K562 (cell line): ENCODE results near the gene SHB. TPM values are rescaled to one million over a fixed set of nuclear protein-coding genes. Genes with fewer than 3 reads are reported as not detected.
A peak's percentile ranks its signal among the peaks of the same experiment; 100 is the strongest.

ENCODE experiments used
- BDP1 ChIP-seq: IDR thresholded peaks from 3 replicates; pipeline ENCODE4 v1.6.1; 2011; ENCODE audit not compliant: insufficient read length, insufficient read depth
- FOS ChIP-seq: IDR thresholded peaks from 3 replicates; pipeline ENCODE4 v1.6.1; 2011; ENCODE audit not compliant: insufficient read length; ENCODE audit errors: extremely low read depth
- KLF16 ChIP-seq: IDR thresholded peaks from 2 replicates; pipeline ENCODE4 v1.6.1; 2016; ENCODE audit warnings: antibody characterized with exemption
- MAFG ChIP-seq: fragments of 450-650 bp; conservative IDR thresholded peaks from 2 replicates; pipeline ENCODE4 v1.6.1; 2016; ENCODE audit warnings: missing genetic modification characterization, missing compliant biosample characterization
- MTA1 ChIP-seq: fragments of 450-650 bp; IDR thresholded peaks from 2 replicates; pipeline ENCODE4 v1.6.1; 2017; ENCODE audit warnings: borderline replicate concordance
- SREBF1 ChIP-seq: fragments of 150-350 bp; IDR thresholded peaks from 2 replicates; pipeline ENCODE4 v1.6.1; 2014; ENCODE audit warnings: antibody characterized with exemption, low read depth, low read length, borderline replicate concordance
- TEAD2 ChIP-seq: fragments of 450-650 bp; IDR thresholded peaks from 2 replicates; pipeline ENCODE4 v1.6.1; 2016; ENCODE audit warnings: missing genetic modification characterization, control low read depth, missing compliant biosample characterization
- ZBTB12 ChIP-seq: fragments of 250-450 bp; sonication (Bioruptor Pico); IDR thresholded peaks from 2 replicates; pipeline ENCODE4 v1.4.0; 2020
- ZNF212 ChIP-seq: fragments of 450-650 bp; formaldehyde crosslinking; IDR thresholded peaks from 2 replicates; pipeline ENCODE4 v1.4.0; 2020; ENCODE audit warnings: mild to moderate bottlenecking
- ZNF318 ChIP-seq, 2 experiments: fragments of 450-650 bp; IDR thresholded peaks; 2 replicates each; pipeline ENCODE4 v1.6.1; 2016; ENCODE audit warnings: mild to moderate bottlenecking in 2 of 2, borderline replicate concordance in 1 of 2, low read depth in 1 of 2, moderate library complexity in 1 of 2
- ZNF77 ChIP-seq: fragments of 250-450 bp; sonication (Bioruptor Pico); IDR thresholded peaks from 2 replicates; pipeline ENCODE4 v1.5.0; 2020
- polyA plus RNA-seq, 8 experiments: library from polyadenylated mRNA; depleted of rRNA in 4 of 8; stranded (reverse) in 5 of 8; unstranded in 3 of 8; fragments of >200 nt; fragmentation: Nextera tagmentation in 2 of 8; fragmentation: Illumina TruSeq in 1 of 8; extraction: Ambion mirVana in 2 of 8; extraction: Trizol in 1 of 8; gene quantifications; 2 replicates each; pipeline versions ENCODE4 v1.2.1 to v1.2.3, GENCODE V29; 2011 to 2014; ENCODE audit warnings: inconsistent platforms in 1 of 8, missing spikeins in 1 of 8
- total RNA-seq, 7 experiments: library from RNA; depleted of rRNA in 6 of 7; stranded (reverse); fragments of >200 nt in 6 of 7; fragmentation: Illumina TruSeq in 2 of 7; extraction: Trizol in 2 of 7; gene quantifications; 2 replicates each; pipeline versions ENCODE4 v1.2.1 to v1.2.3, GENCODE V29; 2011 to 2021; ENCODE audit warnings: low replicate concordance in 1 of 7
- TF ChIP-seq, protein P1 (sequence below): fragments of 450-650 bp; IDR thresholded peaks from 2 replicates; pipeline ENCODE4 v1.6.1; 2016; ENCODE audit warnings: borderline replicate concordance
- TF ChIP-seq, protein P2 (sequence below): fragments of 450-650 bp; formaldehyde crosslinking; IDR thresholded peaks from 2 replicates; pipeline ENCODE4 v1.4.0; 2020; ENCODE audit warnings: mild to moderate bottlenecking, moderate library complexity
- TF ChIP-seq, protein P3 (sequence below): fragments of 250-450 bp; sonication (Bioruptor Pico); IDR thresholded peaks from 2 replicates; pipeline ENCODE4 v1.5.0; 2022; ENCODE audit warnings: mild to moderate bottlenecking

The SHB gene
- total and polyA plus RNA-seq, 9 of the 15 experiments (the other 6 are each of a cell fraction or from before 2014, with no cell fraction given): 0.78 to 16.0 (median 5.3) TPM

DNA sequence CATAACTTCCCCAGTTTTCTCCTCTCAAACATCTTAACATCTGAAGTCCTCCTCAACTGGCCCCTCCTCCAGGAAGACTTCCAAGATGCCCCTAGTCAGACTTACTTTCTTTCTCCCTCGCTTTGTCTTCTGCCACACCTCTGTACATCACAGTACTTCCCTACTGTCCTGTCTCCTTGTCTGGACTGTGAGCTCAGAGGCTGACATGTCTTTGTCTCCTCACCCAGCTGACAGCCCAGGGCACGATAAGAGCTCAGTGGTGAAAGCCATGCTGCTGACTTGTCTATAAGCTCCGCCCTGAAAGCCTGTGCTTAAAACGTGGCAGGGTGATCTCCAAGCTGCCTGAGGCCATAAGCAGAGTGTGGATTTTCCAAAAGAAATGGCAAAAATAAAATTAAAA is 132.1 kb downstream of the SHB start (continued):
- peak in 1 of 2 experiments; percentile 90; a peak in 2 of 4 replicates for TF ChIP-seq ZNF318 (IDR thresholded peaks at IDR 0.05; ENCODE audit: borderline replicate concordance in 1 of 2, low read depth in 1 of 2)
- no peak for TF ChIP-seq MAFG (tag)
- no peak for TF ChIP-seq TEAD2
- TF ChIP-seq, protein P1, sequence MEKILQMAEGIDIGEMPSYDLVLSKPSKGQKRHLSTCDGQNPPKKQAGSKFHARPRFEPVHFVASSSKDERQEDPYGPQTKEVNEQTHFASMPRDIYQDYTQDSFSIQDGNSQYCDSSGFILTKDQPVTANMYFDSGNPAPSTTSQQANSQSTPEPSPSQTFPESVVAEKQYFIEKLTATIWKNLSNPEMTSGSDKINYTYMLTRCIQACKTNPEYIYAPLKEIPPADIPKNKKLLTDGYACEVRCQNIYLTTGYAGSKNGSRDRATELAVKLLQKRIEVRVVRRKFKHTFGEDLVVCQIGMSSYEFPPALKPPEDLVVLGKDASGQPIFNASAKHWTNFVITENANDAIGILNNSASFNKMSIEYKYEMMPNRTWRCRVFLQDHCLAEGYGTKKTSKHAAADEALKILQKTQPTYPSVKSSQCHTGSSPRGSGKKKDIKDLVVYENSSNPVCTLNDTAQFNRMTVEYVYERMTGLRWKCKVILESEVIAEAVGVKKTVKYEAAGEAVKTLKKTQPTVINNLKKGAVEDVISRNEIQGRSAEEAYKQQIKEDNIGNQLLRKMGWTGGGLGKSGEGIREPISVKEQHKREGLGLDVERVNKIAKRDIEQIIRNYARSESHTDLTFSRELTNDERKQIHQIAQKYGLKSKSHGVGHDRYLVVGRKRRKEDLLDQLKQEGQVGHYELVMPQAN: peak; percentile 93
- TF ChIP-seq, protein P2, sequence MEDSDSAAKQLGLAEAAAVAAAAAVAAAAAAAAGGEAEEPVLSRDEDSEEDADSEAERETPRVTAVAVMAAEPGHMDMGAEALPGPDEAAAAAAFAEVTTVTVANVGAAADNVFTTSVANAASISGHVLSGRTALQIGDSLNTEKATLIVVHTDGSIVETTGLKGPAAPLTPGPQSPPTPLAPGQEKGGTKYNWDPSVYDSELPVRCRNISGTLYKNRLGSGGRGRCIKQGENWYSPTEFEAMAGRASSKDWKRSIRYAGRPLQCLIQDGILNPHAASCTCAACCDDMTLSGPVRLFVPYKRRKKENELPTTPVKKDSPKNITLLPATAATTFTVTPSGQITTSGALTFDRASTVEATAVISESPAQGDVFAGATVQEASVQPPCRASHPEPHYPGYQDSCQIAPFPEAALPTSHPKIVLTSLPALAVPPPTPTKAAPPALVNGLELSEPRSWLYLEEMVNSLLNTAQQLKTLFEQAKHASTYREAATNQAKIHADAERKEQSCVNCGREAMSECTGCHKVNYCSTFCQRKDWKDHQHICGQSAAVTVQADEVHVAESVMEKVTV (CRISPR knock-in tag): no peak
- TF ChIP-seq ZBTB12 (CRISPR knock-in tag): no peak
- TF ChIP-seq ZNF77 (CRISPR knock-in tag): no peak
- TF ChIP-seq SREBF1: no peak
- no peak for TF ChIP-seq BDP1
- no peak for TF ChIP-seq ZNF212 (CRISPR knock-in tag)
- TF ChIP-seq, protein P3, sequence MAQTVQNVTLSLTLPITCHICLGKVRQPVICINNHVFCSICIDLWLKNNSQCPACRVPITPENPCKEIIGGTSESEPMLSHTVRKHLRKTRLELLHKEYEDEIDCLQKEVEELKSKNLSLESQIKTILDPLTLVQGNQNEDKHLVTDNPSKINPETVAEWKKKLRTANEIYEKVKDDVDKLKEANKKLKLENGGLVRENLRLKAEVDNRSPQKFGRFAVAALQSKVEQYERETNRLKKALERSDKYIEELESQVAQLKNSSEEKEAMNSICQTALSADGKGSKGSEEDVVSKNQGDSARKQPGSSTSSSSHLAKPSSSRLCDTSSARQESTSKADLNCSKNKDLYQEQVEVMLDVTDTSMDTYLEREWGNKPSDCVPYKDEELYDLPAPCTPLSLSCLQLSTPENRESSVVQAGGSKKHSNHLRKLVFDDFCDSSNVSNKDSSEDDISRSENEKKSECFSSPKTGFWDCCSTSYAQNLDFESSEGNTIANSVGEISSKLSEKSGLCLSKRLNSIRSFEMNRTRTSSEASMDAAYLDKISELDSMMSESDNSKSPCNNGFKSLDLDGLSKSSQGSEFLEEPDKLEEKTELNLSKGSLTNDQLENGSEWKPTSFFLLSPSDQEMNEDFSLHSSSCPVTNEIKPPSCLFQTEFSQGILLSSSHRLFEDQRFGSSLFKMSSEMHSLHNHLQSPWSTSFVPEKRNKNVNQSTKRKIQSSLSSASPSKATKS: no peak
- TF ChIP-seq MTA1: no peak
- TF ChIP-seq KLF16: no peak
- no peak for TF ChIP-seq FOS
